ENCODE data around the gene BATF.

Gene BATF

GRCh38 chr14:75504411-75504810 is 17.9 kb upstream of the BATF start:
- DNase-seq (ENCODE audit: low spot score), result no peak
- TF ChIP-seq CTCF (IDR thresholded peaks at IDR 0.05; ENCODE audit: extremely low read depth, missing control alignments), result no peak

DNA sequence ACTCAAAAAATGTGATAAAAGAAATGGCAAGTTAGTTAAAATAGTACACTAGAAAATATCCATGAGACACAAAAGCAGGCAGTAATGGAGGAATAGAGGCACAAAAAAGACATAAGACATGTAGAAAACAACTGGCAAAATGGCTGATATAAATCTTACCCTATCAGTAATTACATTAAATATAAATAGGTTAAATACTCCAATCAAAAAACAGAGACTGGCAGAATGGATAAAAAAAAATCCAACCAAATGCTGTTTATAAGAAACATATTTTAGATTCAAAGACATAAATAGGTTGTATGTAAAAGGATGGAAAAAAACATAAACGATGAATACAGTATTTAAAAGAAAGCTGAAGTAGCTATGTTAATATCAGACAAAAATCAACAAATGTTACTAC is 15.3 kb upstream of the BATF start:
- no peak for DNase-seq (ENCODE audit: low spot score)
- TF ChIP-seq CTCF (IDR thresholded peaks at IDR 0.05; ENCODE audit: extremely low read depth, missing control alignments), result no peak

- no peak for TF ChIP-seq CTCF (IDR thresholded peaks at IDR 0.05; ENCODE audit: extremely low read depth, missing control alignments)
- no peak for DNase-seq (ENCODE audit: low spot score)
These were observed 11.7 kb upstream of the BATF start for GRCh38 chr14:75510547-75510946.

- DNase-seq (ENCODE audit: low spot score), result no peak
- TF ChIP-seq CTCF (IDR thresholded peaks at IDR 0.05; ENCODE audit: extremely low read depth, missing control alignments), result no peak
These were observed 11.1 kb upstream of the BATF start for GRCh38 chr14:75511201-75511600.

DNA sequence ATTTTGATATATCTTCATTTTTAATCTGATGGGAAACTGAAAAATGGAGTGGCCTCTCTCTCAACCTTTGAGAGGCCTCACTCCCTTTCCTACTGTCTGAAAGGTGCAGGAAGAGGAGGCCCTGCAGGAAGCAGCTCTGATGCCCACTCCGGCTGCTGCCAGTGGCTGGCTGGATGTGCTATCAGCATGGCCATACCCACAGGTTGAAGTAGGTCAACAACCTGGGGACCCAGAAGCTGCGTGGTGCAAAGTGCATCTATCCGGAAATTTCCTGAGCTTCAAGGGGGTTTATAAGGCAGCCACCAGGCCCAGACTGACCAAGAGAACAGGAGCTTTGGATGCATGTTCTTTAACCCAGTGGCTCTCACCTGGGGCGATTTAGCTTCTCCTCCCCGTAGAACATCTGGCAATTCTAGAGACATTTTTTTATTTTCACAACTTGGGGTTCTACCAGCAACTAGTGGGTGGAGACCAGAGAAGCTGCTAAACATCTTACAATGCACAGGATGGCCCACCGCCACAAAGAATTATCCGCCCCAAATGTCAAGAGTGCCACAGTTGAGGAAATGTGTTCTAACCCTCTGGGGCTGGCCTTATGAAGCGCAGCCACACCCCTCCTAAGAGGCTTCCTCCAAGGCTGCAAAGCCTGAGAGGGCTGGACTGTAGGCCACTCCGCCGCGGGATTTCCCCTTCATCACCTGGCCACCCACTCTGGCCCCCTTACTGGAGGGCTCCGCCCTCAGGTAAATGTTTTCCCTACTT is 8.2 kb upstream of the BATF start:
- DNase-seq (ENCODE audit: low spot score), result no peak
- no peak for TF ChIP-seq CTCF (IDR thresholded peaks at IDR 0.05; ENCODE audit: extremely low read depth, missing control alignments)

GRCh38 chr14:75514673-75515628 is 7.3 kb upstream of the BATF start:
- no peak for DNase-seq (ENCODE audit: low spot score)
- peak; percentile 34 for TF ChIP-seq CTCF (IDR thresholded peaks at IDR 0.05; ENCODE audit: extremely low read depth, missing control alignments)

GRCh38 chr14:75515629-75515996 is 6.7 kb upstream of the BATF start:
- DNase-seq (ENCODE audit: low spot score), result no peak
- no peak for TF ChIP-seq CTCF (IDR thresholded peaks at IDR 0.05; ENCODE audit: extremely low read depth, missing control alignments)
